GM06990 (cell line): Measurements from ENCODE around the gene CTNNA3.

Source experiments
- DNase-seq: peaks from one replicate; pipeline ENCODE4 v3.0.0-alpha.2; 2011; ENCODE audit not compliant: insufficient read length; ENCODE audit errors: extremely low read depth
- H3K27me3 ChIP-seq: replicated peaks from 2 replicates; pipeline ENCODE4 v1.6.0; 2011; ENCODE audit warnings: low read length; ENCODE audit not compliant: control insufficient read depth, insufficient read depth
- H3K36me3 ChIP-seq: 2 replicates; pipeline ENCODE4 v1.5.1; 2011; ENCODE audit warnings: low read length; ENCODE audit not compliant: control insufficient read depth, insufficient read depth
- H3K4me3 ChIP-seq: replicated peaks from 2 replicates; pipeline ENCODE4 v1.5.1; 2011; ENCODE audit warnings: low read depth, mild to moderate bottlenecking, control low read depth, low read length
- CTCF ChIP-seq: IDR thresholded peaks from 2 replicates; pipeline ENCODE4 v1.5.1; 2011; ENCODE audit warnings: low read length, control low read depth, mild to moderate bottlenecking, inconsistent platforms; ENCODE audit not compliant: insufficient read depth, poor library complexity, severe bottlenecking

Gene CTNNA3

GRCh38 chr10:66586897-66587679, 1108.9 kb downstream of the CTNNA3 start:
- no peak overlapping the region for H3K4me3 ChIP-seq
- H3K27me3 ChIP-seq, result no peaks in the 10 kb centered on the region
- no peak for DNase-seq
- no peaks in the 10 kb centered on the region for H3K36me3 ChIP-seq
- no peak for TF ChIP-seq CTCF

- DNase-seq, result no peak
- no peak for TF ChIP-seq CTCF
- no peak overlapping the region for H3K4me3 ChIP-seq
- H3K36me3 ChIP-seq, result no peaks in the 10 kb centered on the region
- H3K27me3 ChIP-seq, result no peaks in the 10 kb centered on the region
Observed at GRCh38 chr10:66586073-66586472, 1109.9 kb downstream of the CTNNA3 start.

GRCh38 chr10:66575251-66575855, 1120.6 kb downstream of the CTNNA3 start:
- no peak for DNase-seq
- no peaks in the 10 kb centered on the region for H3K27me3 ChIP-seq
- no peak for TF ChIP-seq CTCF
- no peak overlapping the region for H3K4me3 ChIP-seq
- H3K36me3 ChIP-seq, result no peaks in the 10 kb centered on the region

- Histone ChIP-seq H3K4me3 (no peak overlapping the region), H3K36me3 (no peaks in the 10 kb centered on the region), H3K27me3 (no peaks in the 10 kb centered on the region)
- DNase-seq, result no peak
- TF ChIP-seq CTCF, result no peak
Observed at GRCh38 chr10:66572700-66573099, 1123.3 kb downstream of the CTNNA3 start.

GRCh38 chr10:66565999-66566398, 1130.0 kb downstream of the CTNNA3 start:
- H3K27me3 ChIP-seq, result no peaks in the 10 kb centered on the region
- no peak overlapping the region for H3K4me3 ChIP-seq
- H3K36me3 ChIP-seq, result no peaks in the 10 kb centered on the region
- TF ChIP-seq CTCF, result no peak
- no peak for DNase-seq
